Heart left ventricle (tissue), 16 donors: ENCODE data around the gene AAMP. TPM values are rescaled to one million over a fixed set of nuclear protein-coding genes. Genes with fewer than 3 reads are reported as not detected.

Experiments
- ATAC-seq, 4 donors: fragments of 200-7000 bp; cut with Tn5 transposase; one replicate each; pipeline ENCODE4 v1.9.1; 2020 to 2022; ENCODE audit warnings: moderate library complexity in 4 of 4, mild to moderate bottlenecking in 3 of 4, moderate number of reproducible peaks in 1 of 4
- DNase-seq, 5 donors: peaks; one replicate each; pipeline ENCODE4 v3.0.0-alpha.2; 2020
- H3K27ac ChIP-seq, 12 donors: fragments of 200-600 bp; sonication (generic) in 4 of 12; one replicate each; pipeline versions ENCODE4 v1.5.0 to v1.8.0; 2016 to 2022; ENCODE audit warnings: mild to moderate bottlenecking in 2 of 12
- H3K27me3 ChIP-seq, 9 donors: fragments of 200-600 bp; sonication (generic) in 2 of 9; one replicate each; pipeline versions ENCODE4 v1.5.1 to v1.8.0; 2016 to 2022; ENCODE audit warnings: mild to moderate bottlenecking in 3 of 9
- H3K36me3 ChIP-seq, 9 donors: fragments of 200-600 bp; sonication (generic) in 2 of 9; one replicate each; pipeline versions ENCODE4 v1.5.0 to v1.8.0; 2018 to 2022; ENCODE audit warnings: mild to moderate bottlenecking in 2 of 9
- H3K4me1 ChIP-seq, 12 donors: fragments of 200-600 bp; sonication (generic) in 4 of 12; one replicate each; pipeline versions ENCODE4 v1.5.0 to v1.8.0; 2016 to 2022; ENCODE audit warnings: mild to moderate bottlenecking in 3 of 12
- H3K4me3 ChIP-seq, 12 donors: fragments of 200-600 bp; sonication (generic) in 4 of 12; one replicate each; pipeline versions ENCODE4 v1.5.0 to v1.8.0; 2017 to 2022; ENCODE audit warnings: mild to moderate bottlenecking in 9 of 12, moderate library complexity in 4 of 12
- H3K9me3 ChIP-seq, 12 donors: fragments of 200-600 bp; sonication (generic) in 4 of 12; one replicate each; pipeline versions ENCODE4 v1.5.0 to v1.8.0; 2016 to 2022; ENCODE audit warnings: mild to moderate bottlenecking in 1 of 12
- POLR2A ChIP-seq, 2 donors: fragments of 450-650 bp; IDR thresholded peaks; one replicate each; pipeline ENCODE4 v1.6.1; 2017; ENCODE audit warnings: antibody characterized with exemption in 2 of 2, mild to moderate bottlenecking in 2 of 2, moderate library complexity in 2 of 2
- WGBS, 4 donors: extraction: QIAGEN DNeasy Blood & Tissue Kit in 2 of 4; methylation state at CpG; one replicate each; pipeline versions ENCODE4 v1.1.5 to v1.1.7; 2013 to 2018; 5-methylcytosine and 5-hydroxymethylcytosine counted together
- intact Hi-C, 10 donors: fragments of 100-400 bp; cut with DNase I; formaldehyde crosslinking; loops; one replicate each; pipeline versions ENCODE4 v1.11.1 to v1.14.2; 2022
- polyA plus RNA-seq, 2 donors: library from polyadenylated mRNA; stranded (reverse); fragments of 200-250 nt; gene quantifications; one replicate each; pipeline ENCODE4 v1.2.3, GENCODE V29; 2013
- total RNA-seq, 9 donors: library from RNA; depleted of rRNA in 2 of 9; stranded (reverse); fragments of >200 nt in 2 of 9; fragmentation: NEBNext Ultra II Directional in 3 of 9; extraction: Animal tissue kit (Norgen Biotek cat#: 25700) in 3 of 9; gene quantifications; one replicate each; pipeline versions ENCODE4 v1.1.0 to v1.2.4, GENCODE V29; 2016 to 2023
- TF ChIP-seq, protein P1 (sequence below), 12 donors: fragments of 200-600 bp; sonication (generic) in 4 of 12; IDR thresholded peaks; one replicate each; pipeline versions ENCODE4 v1.5.0 to v1.8.0; 2018 to 2022; ENCODE audit warnings: antibody characterized with exemption in 12 of 12, mild to moderate bottlenecking in 5 of 12
- donor health status: ischemic (EF 13 %, LVEDD 7.1; RV severe dilation, severe dysfunction).
- donor health status: healthy with polysubstance abuse.
- donor health status: DM: no; HTN: yes; CAD: no.
- donor health status: DM: no; HTN: no; CAD: no.
- donor health status: ischemic (EF 25% LVEDD 6.9; RV normal size, moderate dysfunction).
- donor health status: ischemic (EF 25% LVEDD 5.7; RV mildly dilated, moderate dysfunction).
- donor health status: healthy.
- donor health status: DM: yes; HTN: yes; CAD: no.
- donor health status: ischemic (EF 35%, LVEDD 5.7; RV mildly dilated, moderate dysfunction).
- donor health status: nonischemic (EF 11% LVEDD 7.7; RV severe dilation, severe dysfunction).
- donor health status: DM: yes; HTN: yes; CAD: no.
- donor health status: PGD.
- donor health status: ischemic (EF 29% LVEDD 5.4; RV normal size, mild dysfunction).
- donor health status: nonischemic (EF 23%, LVEDD 6.1; RV moderate dilation, normal function).

AAMP gene
- total and polyA plus RNA-seq, 11 donors = 51.6 to 150 (median 58.6) TPM

DNA sequence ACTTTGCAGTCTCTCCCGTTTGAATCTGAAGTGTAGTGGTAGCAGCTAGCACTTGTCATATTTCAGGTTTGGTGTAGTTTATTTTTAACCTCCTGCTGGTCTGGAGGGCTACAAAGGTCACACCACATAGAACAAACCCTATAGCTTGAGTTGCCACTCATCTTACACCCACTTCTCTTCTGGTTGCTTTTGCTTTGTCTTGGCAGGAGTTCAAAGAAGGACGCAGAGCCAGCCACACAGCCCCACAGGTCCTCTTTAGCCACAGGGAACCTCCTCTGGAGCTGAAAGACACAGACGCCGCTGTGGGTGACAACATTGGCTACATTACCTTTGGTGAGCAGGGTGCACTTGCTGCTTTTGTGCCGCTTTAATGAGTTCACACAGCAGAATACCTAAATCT lies 24.7 kb downstream of the AAMP start:
- Histone ChIP-seq H3K36me3 (peaks cover 8 to 100% (median 91%) of the 10 kb centered on the region in 9 donors), H3K9me3 (no peaks in the 10 kb centered on the region), H3K27ac (peak overlapping the region in 9 of 12 donors; percentile 3 to 67 (median 28)), H3K4me1 (peaks cover 0 to 36% (median 20%) of the 10 kb centered on the region in 12 donors), H3K27me3 (no peaks in the 10 kb centered on the region), H3K4me3 (no peak overlapping the region)
- no peak for TF ChIP-seq POLR2A (IDR thresholded peaks at IDR 0.05)
- TF ChIP-seq, protein P1, sequence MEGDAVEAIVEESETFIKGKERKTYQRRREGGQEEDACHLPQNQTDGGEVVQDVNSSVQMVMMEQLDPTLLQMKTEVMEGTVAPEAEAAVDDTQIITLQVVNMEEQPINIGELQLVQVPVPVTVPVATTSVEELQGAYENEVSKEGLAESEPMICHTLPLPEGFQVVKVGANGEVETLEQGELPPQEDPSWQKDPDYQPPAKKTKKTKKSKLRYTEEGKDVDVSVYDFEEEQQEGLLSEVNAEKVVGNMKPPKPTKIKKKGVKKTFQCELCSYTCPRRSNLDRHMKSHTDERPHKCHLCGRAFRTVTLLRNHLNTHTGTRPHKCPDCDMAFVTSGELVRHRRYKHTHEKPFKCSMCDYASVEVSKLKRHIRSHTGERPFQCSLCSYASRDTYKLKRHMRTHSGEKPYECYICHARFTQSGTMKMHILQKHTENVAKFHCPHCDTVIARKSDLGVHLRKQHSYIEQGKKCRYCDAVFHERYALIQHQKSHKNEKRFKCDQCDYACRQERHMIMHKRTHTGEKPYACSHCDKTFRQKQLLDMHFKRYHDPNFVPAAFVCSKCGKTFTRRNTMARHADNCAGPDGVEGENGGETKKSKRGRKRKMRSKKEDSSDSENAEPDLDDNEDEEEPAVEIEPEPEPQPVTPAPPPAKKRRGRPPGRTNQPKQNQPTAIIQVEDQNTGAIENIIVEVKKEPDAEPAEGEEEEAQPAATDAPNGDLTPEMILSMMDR (IDR thresholded peaks at IDR 0.05) = no peak
- no peak for DNase-seq
- intact Hi-C loops = no loop called here
- WGBS, 4 donors = 46 to 51% (median 50%) methylated on average over 5 of the region's 5 CpGs
- ATAC-seq = peak; percentile 56 to 81 (median 64)

DNA sequence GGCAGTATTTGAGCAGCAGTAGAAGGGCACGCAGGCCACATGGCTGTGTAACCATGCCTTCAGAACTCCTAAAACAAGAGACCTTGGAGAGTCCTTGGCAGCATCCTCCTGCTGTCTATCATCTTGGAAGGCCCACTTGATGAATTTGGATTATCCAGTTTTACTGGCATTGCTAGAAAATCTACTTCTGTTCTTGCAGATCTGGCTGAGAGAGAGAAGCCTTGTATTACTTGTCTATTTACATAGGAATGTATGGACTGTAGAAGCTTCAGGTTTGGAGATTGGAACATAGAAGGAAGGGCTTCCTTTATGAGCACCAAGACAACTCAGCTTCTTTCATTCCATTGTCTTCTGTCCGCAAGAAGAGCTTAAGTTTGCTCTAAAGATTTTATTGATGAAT lies 25.3 kb downstream of the AAMP start:
- no peaks in the 10 kb centered on the region for H3K27me3 ChIP-seq
- intact Hi-C loops = no loop called here

DNA sequence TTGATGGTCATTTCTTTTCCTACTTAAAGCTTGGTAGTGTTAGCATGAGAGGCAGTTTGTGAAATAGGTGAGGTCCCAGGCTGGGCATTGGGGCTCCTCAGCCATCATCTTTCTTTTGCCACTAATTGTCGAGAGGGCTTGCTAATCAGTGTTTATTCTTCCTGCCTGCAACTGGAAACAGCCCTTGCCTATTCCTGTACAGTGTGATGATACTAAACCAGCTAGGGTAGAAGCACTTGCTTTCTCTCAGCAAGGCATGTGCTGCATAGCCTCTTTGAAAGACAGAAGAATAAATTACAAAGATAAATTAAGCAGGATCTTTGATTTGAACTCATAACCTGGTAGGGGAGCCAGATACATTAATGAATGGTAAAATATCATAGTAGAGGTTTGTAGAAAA lies 25.7 kb downstream of the AAMP start:
- Histone ChIP-seq H3K4me1 (peaks cover 0 to 36% (median 20%) of the 10 kb centered on the region in 12 donors), H3K27ac (peak overlapping the region in 6 of 12 donors; percentile 3 to 67 (median 47)), H3K9me3 (no peaks in the 10 kb centered on the region), H3K27me3 (no peaks in the 10 kb centered on the region), H3K36me3 (peaks cover 5 to 100% (median 91%) of the 10 kb centered on the region in 9 donors), H3K4me3 (no peak overlapping the region)
- ATAC-seq (peak; percentile 28 to 54 (median 47)), DNase-seq (no peak)
- WGBS, 4 donors = 27 to 44% (median 33%) methylated on average over 1 of the region's 1 CpG
- TF ChIP-seq POLR2A (IDR thresholded peaks at IDR 0.05) = no peak
- TF ChIP-seq, protein P1 (IDR thresholded peaks at IDR 0.05) = no peak
- intact Hi-C loops = no loop called here

More for the DNA sequence above, 25.3 kb downstream of the AAMP start:
- H3K4me1 ChIP-seq = peaks cover 0 to 36% (median 20%) of the 10 kb centered on the region in 12 donors
- H3K4me3 ChIP-seq = no peak overlapping the region
- no peak for TF ChIP-seq POLR2A (IDR thresholded peaks at IDR 0.05)
- TF ChIP-seq, protein P1 (IDR thresholded peaks at IDR 0.05) = no peak
- ATAC-seq = peak in 3 of 4 donors; percentile 27 to 31 (median 30)
- peaks cover 6 to 100% (median 91%) of the 10 kb centered on the region in 9 donors for H3K36me3 ChIP-seq
- peak overlapping the region in 6 of 12 donors; percentile 3 to 67 (median 47) for H3K27ac ChIP-seq
- DNase-seq = no peak
- 77 to 85% (median 84%) methylated on average over 2 of the region's 2 CpGs for WGBS, 4 donors
- no peaks in the 10 kb centered on the region for H3K9me3 ChIP-seq

DNA sequence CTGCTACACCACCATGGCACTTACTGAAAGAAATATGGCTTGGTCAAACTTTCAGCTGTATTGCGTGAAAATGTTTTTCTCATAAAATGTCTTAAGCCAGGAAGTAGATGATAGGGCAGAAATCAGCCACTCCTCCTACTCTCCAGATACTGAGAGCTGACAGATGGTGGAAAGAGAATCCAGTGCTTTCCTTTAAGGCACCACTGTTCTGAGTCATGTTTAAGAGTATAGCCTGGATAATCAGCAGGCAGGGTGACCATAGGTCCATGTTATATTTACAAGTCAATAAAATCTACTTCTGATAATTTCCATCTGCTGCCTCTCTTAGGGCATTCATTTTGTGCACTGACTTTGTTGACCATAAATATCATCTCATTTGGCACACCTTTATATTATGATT lies 31.1 kb downstream of the AAMP start:
- no peak overlapping the region for H3K4me3 ChIP-seq
- H3K36me3 ChIP-seq = peaks cover 6 to 100% (median 96%) of the 10 kb centered on the region in 9 donors
- WGBS, 4 donors = 82 to 94% (median 89%) methylated on average over 1 of the region's 1 CpG
- H3K9me3 ChIP-seq = no peaks in the 10 kb centered on the region
- ATAC-seq = no peak
- DNase-seq = no peak
- no peaks in the 10 kb centered on the region for H3K27me3 ChIP-seq
- intact Hi-C loops = no loop called here
- H3K4me1 ChIP-seq = peaks cover 0 to 30% (median 17%) of the 10 kb centered on the region in 12 donors
- TF ChIP-seq POLR2A (IDR thresholded peaks at IDR 0.05) = no peak
- TF ChIP-seq, protein P1 (IDR thresholded peaks at IDR 0.05) = no peak
- H3K27ac ChIP-seq = no peak overlapping the region
